ENCODE measurements around the gene ATP6AP2. TPM values are rescaled to one million over a fixed set of nuclear protein-coding genes. Genes with fewer than 3 reads are reported as not detected.

ATP6AP2 gene
- total and polyA plus RNA-seq, 9 of the 15 experiments (the other 6 are each of a cell fraction or from before 2014, with no cell fraction given), result 23.3 to 131 (median 41.9) TPM

- TF ChIP-seq MGA (IDR thresholded peaks at IDR 0.05) (no peak), ZBTB34 (CRISPR knock-in tag; IDR thresholded peaks at IDR 0.05) (peak; percentile 78), ZBTB1 (CRISPR knock-in tag; IDR thresholded peaks at IDR 0.05; ENCODE audit: borderline replicate concordance, low read depth) (no peak), HOXB6 (CRISPR knock-in tag; IDR thresholded peaks at IDR 0.05; ENCODE audit: borderline replicate concordance) (no peak), RAD51 (IDR thresholded peaks at IDR 0.05; ENCODE audit: borderline replicate concordance, low read depth) (no peak), ZNF668 (CRISPR knock-in tag; IDR thresholded peaks at IDR 0.05) (peak; percentile 96), LCOR (CRISPR knock-in tag; IDR thresholded peaks at IDR 0.05) (no peak), ZBTB49 (CRISPR knock-in tag; IDR thresholded peaks at IDR 0.05; ENCODE audit: borderline replicate concordance) (no peak), POLR2B (IDR thresholded peaks at IDR 0.05; ENCODE audit: low read depth, partially characterized antibody) (no peak), HDAC2 (IDR thresholded peaks at IDR 0.05) (no peak), ZNF740 (CRISPR knock-in tag; IDR thresholded peaks at IDR 0.05) (no peak), ZNF740 (tag; IDR thresholded peaks at IDR 0.05) (peak in 1 of 2 experiments; percentile 96; a peak in 2 of 4 replicates), CBFA2T3 (IDR thresholded peaks at IDR 0.05) (no peak)
Measured at GRCh38 chrX:40571600-40571999, 9.2 kb upstream of the ATP6AP2 start (continued).
